ENCODE results near the gene APBB3. TPM values are rescaled to one million over a fixed set of nuclear protein-coding genes. Genes with fewer than 3 reads are reported as not detected.

APBB3 gene
- total RNA-seq, 3 donors from 2014 or later (not counting 1 experiment from before 2014, with no cell fraction given), result 44.0 to 44.9 (median 44.4) TPM

GRCh38 chr5:140556438-140556837, 8.0 kb downstream of the APBB3 start:
- Mint-ChIP-seq H3K9me3 (no peaks in the 10 kb centered on the region), H3K27ac (peak overlapping the region; percentile 96), H3K4me1 (peaks cover 47 to 53% of the 10 kb centered on the region in 2 donors), H3K4me3 (peak overlapping the region; percentile 84), H3K36me3 (peaks cover 2% of the 10 kb centered on the region), H3K27me3 (ENCODE audit: low read depth in 2 of 2) (no peaks in the 10 kb centered on the region)
- peak overlapping the region; percentile 94 for H3K27ac ChIP-seq (ENCODE audit: low read length)
- peaks cover 7% of the 10 kb centered on the region for H3K36me3 ChIP-seq (ENCODE audit: control insufficient read depth, insufficient read depth, low read length)
- ATAC-seq, result peak; percentile 60 to 67 (median 63)
- no peaks in the 10 kb centered on the region for H3K27me3 ChIP-seq (ENCODE audit: control insufficient read depth, insufficient read depth, low read length)
- peak overlapping the region; percentile 86 for H3K4me3 ChIP-seq (ENCODE audit: low read length)
- H3K4me1 ChIP-seq (ENCODE audit: control insufficient read depth, insufficient read depth, low read length), result peaks cover 23% of the 10 kb centered on the region
- WGBS (ENCODE audit: insufficient coverage), result 7% methylated on average over 5 of the region's 6 CpGs
- intact Hi-C loops (cut with micrococcal nuclease), result loop anchor here (1.0 to 2.0 kb wide), 3 partner anchors 8 to 156 kb away; partner anchors contain the start of genes ANKHD1, APBB3, IK and NDUFA2
- TF ChIP-seq CTCF (IDR thresholded peaks at IDR 0.05), result no peak
- H3K9me3 ChIP-seq (ENCODE audit: control insufficient read depth, insufficient read depth, low read length), result no peaks in the 10 kb centered on the region
- peak in 1 of 2 donors; percentile 45 for DNase-seq

- no peaks in the 10 kb centered on the region for H3K27me3 Mint-ChIP-seq (ENCODE audit: low read depth in 2 of 2)
- intact Hi-C loops (cut with micrococcal nuclease), result loop anchor here (1.0 to 2.0 kb wide), 3 partner anchors 8 to 155 kb away; partner anchors contain the start of genes ANKHD1, APBB3, IK and NDUFA2
- WGBS (ENCODE audit: insufficient coverage), result 88% methylated on average over 1 of the region's 1 CpG
These were observed 8.6 kb downstream of the APBB3 start for GRCh38 chr5:140555747-140556312.

GRCh38 chr5:140554454-140554853, 9.9 kb downstream of the APBB3 start:
- Histone ChIP-seq H3K9me3 (ENCODE audit: control insufficient read depth, insufficient read depth, low read length) (no peaks in the 10 kb centered on the region), H3K4me1 (ENCODE audit: control insufficient read depth, insufficient read depth, low read length) (peaks cover 26% of the 10 kb centered on the region), H3K27me3 (ENCODE audit: control insufficient read depth, insufficient read depth, low read length) (no peaks in the 10 kb centered on the region), H3K4me3 (ENCODE audit: low read length) (no peak overlapping the region), H3K36me3 (ENCODE audit: control insufficient read depth, insufficient read depth, low read length) (peaks cover 27% of the 10 kb centered on the region), H3K27ac (ENCODE audit: low read length) (no peak overlapping the region)
- intact Hi-C loops (cut with micrococcal nuclease), result no loop called here
- DNase-seq, result no peak
- ATAC-seq, result no peak
- no peak for TF ChIP-seq CTCF (IDR thresholded peaks at IDR 0.05)
- peaks cover 11% of the 10 kb centered on the region for H3K36me3 Mint-ChIP-seq
- peak overlapping the region; percentile 96 for H3K27ac Mint-ChIP-seq
- peaks cover 55 to 58% of the 10 kb centered on the region in 2 donors for H3K4me1 Mint-ChIP-seq
- no peaks in the 10 kb centered on the region for H3K27me3 Mint-ChIP-seq (ENCODE audit: low read depth in 2 of 2)
- no peak overlapping the region for H3K4me3 Mint-ChIP-seq
- WGBS (ENCODE audit: insufficient coverage), result 80% methylated on average over 2 of the region's 2 CpGs
- no peaks in the 10 kb centered on the region for H3K9me3 Mint-ChIP-seq

More at GRCh38 chr5:140555747-140556312, 8.6 kb downstream of the APBB3 start:
- H3K4me3 Mint-ChIP-seq, result peak overlapping the region; percentile 84
- H3K4me1 Mint-ChIP-seq, result peaks cover 47 to 53% of the 10 kb centered on the region in 2 donors
- Histone ChIP-seq H3K27ac (ENCODE audit: low read length) (peak overlapping the region; percentile 27), H3K27me3 (ENCODE audit: control insufficient read depth, insufficient read depth, low read length) (no peaks in the 10 kb centered on the region), H3K36me3 (ENCODE audit: control insufficient read depth, insufficient read depth, low read length) (peaks cover 13% of the 10 kb centered on the region), H3K4me1 (ENCODE audit: control insufficient read depth, insufficient read depth, low read length) (peaks cover 23% of the 10 kb centered on the region), H3K9me3 (ENCODE audit: control insufficient read depth, insufficient read depth, low read length) (no peaks in the 10 kb centered on the region), H3K4me3 (ENCODE audit: low read length) (no peak overlapping the region)
- TF ChIP-seq CTCF (IDR thresholded peaks at IDR 0.05), result no peak
- ATAC-seq (peak in 1 of 3 donors; percentile 14), DNase-seq (no peak)
- H3K9me3 Mint-ChIP-seq, result no peaks in the 10 kb centered on the region
- peak overlapping the region; percentile 96 for H3K27ac Mint-ChIP-seq
- H3K36me3 Mint-ChIP-seq, result peaks cover 8% of the 10 kb centered on the region
